Gastroesophageal sphincter (tissue), 3 donors: ENCODE measurements around the gene KCNH1.

Source experiments
- CTCF ChIP-seq, 4 experiments: fragments of 200-600 bp in 2 of 4; fragments of 450-650 bp in 2 of 4; sonication (generic) in 1 of 4; IDR thresholded peaks; one replicate each; pipeline ENCODE4 v1.5.1; 2017 to 2019; ENCODE audit warnings: antibody characterized with exemption in 4 of 4, mild to moderate bottlenecking in 2 of 4, moderate library complexity in 2 of 4
- EP300 ChIP-seq: sonication (generic); formaldehyde crosslinking; IDR thresholded peaks from one replicate; pipeline ENCODE4 v1.6.1; 2017; ENCODE audit warnings: antibody characterized with exemption, mild to moderate bottlenecking
- POLR2A ChIP-seq, 2 donors: fragments of 450-650 bp; IDR thresholded peaks; one replicate each; pipeline ENCODE4 v1.6.1; 2017; ENCODE audit warnings: antibody characterized with exemption in 2 of 2, mild to moderate bottlenecking in 2 of 2, moderate library complexity in 1 of 2

- no peak for TF ChIP-seq CTCF (IDR thresholded peaks at IDR 0.05)
- TF ChIP-seq POLR2A (IDR thresholded peaks at IDR 0.05): no peak
- TF ChIP-seq EP300: no peak
Observed at GRCh38 chr1:211132721-211133392, 1.1 kb downstream of the KCNH1 start.
